IPS-20b (cell line): ENCODE results near the gene PPM1N.
A peak's percentile ranks its signal among the peaks of the same experiment; 100 is the strongest.

Experiments used
- H3K27ac ChIP-seq: one replicate; pipeline ENCODE4 v1.5.1; 2013; ENCODE audit warnings: low read length
- H3K27me3 ChIP-seq: 2 replicates; pipeline ENCODE4 v1.6.1; 2013; ENCODE audit warnings: mild to moderate bottlenecking, low read length, inconsistent platforms; ENCODE audit not compliant: insufficient read depth
- H3K36me3 ChIP-seq: 2 replicates; pipeline ENCODE4 v1.6.1; 2013; ENCODE audit warnings: low read depth, mild to moderate bottlenecking, inconsistent platforms, low read length, moderate library complexity; ENCODE audit not compliant: insufficient read depth
- H3K4me1 ChIP-seq: 2 replicates; pipeline ENCODE4 v1.6.1; 2013; ENCODE audit warnings: mild to moderate bottlenecking, control low read depth, inconsistent platforms, low read length, moderate library complexity; ENCODE audit not compliant: insufficient read depth
- H3K4me3 ChIP-seq: 2 replicates; pipeline ENCODE4 v1.5.1; 2013; ENCODE audit warnings: mild to moderate bottlenecking, low read length, inconsistent platforms
- H3K9ac ChIP-seq: 2 replicates; pipeline ENCODE4 v1.6.1; 2013; ENCODE audit warnings: low read depth, mild to moderate bottlenecking, inconsistent platforms, low read length, moderate library complexity
- H3K9me3 ChIP-seq: 2 replicates; pipeline ENCODE4 v1.6.1; 2013; ENCODE audit warnings: mild to moderate bottlenecking, low read depth, low read length, inconsistent platforms; ENCODE audit not compliant: insufficient read depth

The PPM1N gene

GRCh38 chr19:45496349-45496953 lies 1.8 kb upstream of the PPM1N start:
- Histone ChIP-seq H3K4me1 (peaks cover 7% of the 10 kb centered on the region; the same call in 1 of the 2 replicates), H3K36me3 (no peaks in the 10 kb centered on the region), H3K9ac (peak overlapping the region; percentile 51; the same call in 1 of the 2 replicates), H3K27me3 (peaks cover 48% of the 10 kb centered on the region), H3K9me3 (no peaks in the 10 kb centered on the region), H3K27ac (no peak overlapping the region), H3K4me3 (peak overlapping the region; percentile 79)

GRCh38 chr19:45497791-45498190 lies 452 bp upstream of the PPM1N start:
- no peaks in the 10 kb centered on the region for H3K9me3 ChIP-seq
- peak overlapping the region; percentile 28; the same call in 1 of the 2 replicates for H3K4me3 ChIP-seq
- no peak overlapping the region for H3K27ac ChIP-seq
- H3K27me3 ChIP-seq: peaks cover 48% of the 10 kb centered on the region
- no peaks in the 10 kb centered on the region for H3K36me3 ChIP-seq
- H3K4me1 ChIP-seq: peaks cover 13% of the 10 kb centered on the region; the same call in 1 of the 2 replicates
- no peak overlapping the region; the same call in 1 of the 2 replicates for H3K9ac ChIP-seq

- Histone ChIP-seq H3K4me1 (peaks cover 13% of the 10 kb centered on the region; the same call in 1 of the 2 replicates), H3K27me3 (peaks cover 48% of the 10 kb centered on the region), H3K9ac (no peak overlapping the region; the same call in 1 of the 2 replicates), H3K36me3 (no peaks in the 10 kb centered on the region), H3K4me3 (peak overlapping the region; percentile 54), H3K9me3 (no peaks in the 10 kb centered on the region), H3K27ac (no peak overlapping the region)
These were observed 1.2 kb downstream of the PPM1N start for GRCh38 chr19:45499196-45500180.

GRCh38 chr19:45500918-45501729 lies 2.9 kb downstream of the PPM1N start:
- no peaks in the 10 kb centered on the region for H3K9me3 ChIP-seq
- no peaks in the 10 kb centered on the region for H3K36me3 ChIP-seq
- H3K4me3 ChIP-seq: 0 out of 2 replicates have a peak overlapping the region, but pooled peaks have one; percentile 3
- no peak overlapping the region for H3K27ac ChIP-seq
- H3K4me1 ChIP-seq: peaks cover 16% of the 10 kb centered on the region; the same call in 1 of the 2 replicates
- peaks cover 37% of the 10 kb centered on the region for H3K27me3 ChIP-seq
- no peak overlapping the region for H3K9ac ChIP-seq

GRCh38 chr19:45501730-45502014 lies 3.4 kb downstream of the PPM1N start:
- Histone ChIP-seq H3K27ac (no peak overlapping the region), H3K36me3 (no peaks in the 10 kb centered on the region), H3K9me3 (no peaks in the 10 kb centered on the region), H3K9ac (no peak overlapping the region), H3K27me3 (peaks cover 36% of the 10 kb centered on the region), H3K4me1 (peaks cover 16% of the 10 kb centered on the region; the same call in 1 of the 2 replicates), H3K4me3 (0 out of 2 replicates have a peak overlapping the region, but pooled peaks have one; percentile 3)

- peaks cover 16% of the 10 kb centered on the region; the same call in 1 of the 2 replicates for H3K4me1 ChIP-seq
- H3K36me3 ChIP-seq: no peaks in the 10 kb centered on the region
- H3K9me3 ChIP-seq: no peaks in the 10 kb centered on the region
These were observed 3.9 kb downstream of the PPM1N start for GRCh38 chr19:45502111-45502510.

GRCh38 chr19:45503909-45504308 lies 5.7 kb downstream of the PPM1N start:
- Histone ChIP-seq H3K36me3 (no peaks in the 10 kb centered on the region), H3K4me3 (no peak overlapping the region), H3K9ac (no peak overlapping the region), H3K27me3 (peaks cover 19% of the 10 kb centered on the region), H3K9me3 (no peaks in the 10 kb centered on the region), H3K27ac (no peak overlapping the region), H3K4me1 (peaks cover 12% of the 10 kb centered on the region; the same call in 1 of the 2 replicates)

More at GRCh38 chr19:45502111-45502510, 3.9 kb downstream of the PPM1N start:
- Histone ChIP-seq H3K4me3 (no peak overlapping the region), H3K27ac (no peak overlapping the region), H3K9ac (no peak overlapping the region), H3K27me3 (peaks cover 35% of the 10 kb centered on the region)

GRCh38 chr19:45505151-45505995 lies 7.1 kb downstream of the PPM1N start:
- Histone ChIP-seq H3K27ac (no peak overlapping the region), H3K4me1 (peaks cover 19% of the 10 kb centered on the region), H3K27me3 (peaks cover 4% of the 10 kb centered on the region; the same call in 1 of the 2 replicates), H3K9ac (no peak overlapping the region), H3K9me3 (no peaks in the 10 kb centered on the region), H3K36me3 (no peaks in the 10 kb centered on the region), H3K4me3 (no peak overlapping the region)

- H3K4me1 ChIP-seq: peaks cover 18% of the 10 kb centered on the region
- H3K9me3 ChIP-seq: no peaks in the 10 kb centered on the region
- 0 out of 2 replicates have a peak, but pooled peaks cover 2% of the 10 kb centered on the region for H3K27me3 ChIP-seq
- H3K27ac ChIP-seq: no peak overlapping the region
- peak overlapping the region; percentile 22; the same call in 1 of the 2 replicates for H3K9ac ChIP-seq
- H3K36me3 ChIP-seq: peaks cover 2% of the 10 kb centered on the region; the same call in 1 of the 2 replicates
- peak overlapping the region; percentile 99 for H3K4me3 ChIP-seq
These were observed 7.7 kb downstream of the PPM1N start for GRCh38 chr19:45505996-45506245.

GRCh38 chr19:45506246-45506988 lies 8.2 kb downstream of the PPM1N start:
- H3K27ac ChIP-seq: peak overlapping the region; percentile 86
- no peaks in the 10 kb centered on the region for H3K9me3 ChIP-seq
- H3K4me1 ChIP-seq: peaks cover 16% of the 10 kb centered on the region
- H3K9ac ChIP-seq: peak overlapping the region; percentile 96
- no peaks in the 10 kb centered on the region for H3K27me3 ChIP-seq
- H3K36me3 ChIP-seq: peaks cover 6% of the 10 kb centered on the region; the same call in 1 of the 2 replicates
- peak overlapping the region; percentile 99 for H3K4me3 ChIP-seq
